Measurements from ENCODE around the gene ATOX1.

The ATOX1 gene

GRCh38 chr5:151696470-151697061, 61.9 kb downstream of the ATOX1 start:
- TF ChIP-seq CTCF (IDR thresholded peaks at IDR 0.05; ENCODE audit: low read length, missing control alignments) = no peak
- DNase-seq (ENCODE audit: low read depth) = peak; percentile 96
- H3K4me3 ChIP-seq (replicated peaks; ENCODE audit: low read depth, low read length) = no peak overlapping the region

- no peak for TF ChIP-seq CTCF (IDR thresholded peaks at IDR 0.05; ENCODE audit: low read length, missing control alignments)
- DNase-seq (ENCODE audit: low read depth) = no peak
- H3K4me3 ChIP-seq (replicated peaks; ENCODE audit: low read depth, low read length) = no peak overlapping the region
Measured at GRCh38 chr5:151695464-151695863, 63.0 kb downstream of the ATOX1 start.

DNA sequence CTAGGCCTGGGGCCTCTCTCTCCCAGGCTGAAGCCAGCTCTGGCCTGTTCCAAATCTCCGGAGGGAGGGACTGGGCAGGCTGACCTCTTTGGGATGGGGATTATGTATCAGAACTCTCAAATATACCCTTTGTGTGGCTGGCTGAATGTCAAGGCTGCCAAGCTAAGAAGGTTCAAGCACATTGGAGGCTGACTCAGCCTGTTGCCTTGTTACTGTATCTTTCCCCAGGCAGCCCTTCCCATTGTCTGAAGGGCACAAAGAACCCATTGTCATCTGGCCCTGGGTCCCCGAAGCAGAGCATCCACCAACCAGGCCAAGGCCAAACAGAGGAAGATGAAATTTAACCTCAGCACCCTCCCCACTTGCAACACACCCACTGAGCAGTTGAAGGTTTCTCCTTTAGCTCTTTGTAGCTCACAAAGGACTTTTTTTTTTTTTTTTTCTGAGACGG, 64.4 kb downstream of the ATOX1 start:
- H3K4me3 ChIP-seq (replicated peaks; ENCODE audit: low read depth, low read length) = no peak overlapping the region
- peak; percentile 85 for DNase-seq (ENCODE audit: low read depth)
- TF ChIP-seq CTCF (IDR thresholded peaks at IDR 0.05; ENCODE audit: low read length, missing control alignments) = no peak
